HepG2 (cell line): ENCODE results near the gene KNG1. TPM values are rescaled to one million over a fixed set of nuclear protein-coding genes. Genes with fewer than 3 reads are reported as not detected.
A peak's percentile ranks its signal among the peaks of the same experiment; 100 is the strongest.

Experiments
- CHD2 ChIP-seq: IDR thresholded peaks from 2 replicates; pipeline ENCODE4 v1.6.1; 2011; ENCODE audit warnings: low read depth, low read length, improper control_type of control experiment
- CHD4 ChIP-seq: fragments of 200-600 bp; sonication (generic); IDR thresholded peaks from 2 replicates; pipeline ENCODE4 v1.7.0; 2017; ENCODE audit warnings: mild to moderate bottlenecking, low read length, borderline replicate concordance
- CREB3 ChIP-seq: sonication (generic); formaldehyde crosslinking; IDR thresholded peaks from 2 replicates; pipeline ENCODE4 v1.5.0; 2020; ENCODE audit warnings: missing genetic modification reagents
- DBP ChIP-seq: sonication (generic); formaldehyde crosslinking; IDR thresholded peaks from 2 replicates; pipeline ENCODE4 v1.4.0; 2020; ENCODE audit warnings: missing genetic modification reagents; ENCODE audit errors: not compliant biosample characterization
- FOXJ3 ChIP-seq: sonication (generic); formaldehyde crosslinking; IDR thresholded peaks from 2 replicates; pipeline ENCODE4 v1.4.0; 2020; ENCODE audit warnings: missing genetic modification reagents, mild to moderate bottlenecking, borderline replicate concordance
- JARID2 ChIP-seq: sonication (generic); formaldehyde crosslinking; IDR thresholded peaks from 2 replicates; pipeline ENCODE4 v1.8.1; 2023; ENCODE audit warnings: missing genetic modification reagents, inconsistent platforms; ENCODE audit not compliant: insufficient replicate concordance
- KLF11 ChIP-seq: IDR thresholded peaks from 2 replicates; pipeline ENCODE4 v1.6.1; 2016; ENCODE audit warnings: missing compliant biosample characterization
- NCOA5 ChIP-seq: sonication (generic); formaldehyde crosslinking; IDR thresholded peaks from 2 replicates; pipeline ENCODE4 v1.4.0; 2020; ENCODE audit warnings: missing genetic modification reagents
- NFE2L2 ChIP-seq: fragments of 150-350 bp; IDR thresholded peaks from 2 replicates; pipeline ENCODE4 v1.6.1; 2014; ENCODE audit warnings: low read length
- RBM39 ChIP-seq: fragments of 200-400 bp; formaldehyde crosslinking; IDR thresholded peaks from one replicate; pipeline ENCODE4 v1.6.1; 2018; ENCODE audit warnings: antibody characterized with exemption, mild to moderate bottlenecking, low read depth, low read length; ENCODE audit not compliant: poor library complexity, severe bottlenecking
- ZNF749 ChIP-seq: sonication (generic); formaldehyde crosslinking; IDR thresholded peaks from 2 replicates; pipeline ENCODE4 v1.8.0; 2022; ENCODE audit warnings: mild to moderate bottlenecking, missing genetic modification reagents, moderate library complexity, borderline replicate concordance
- polyA plus RNA-seq, 8 experiments: library from polyadenylated mRNA; depleted of rRNA in 3 of 8; stranded (reverse) in 7 of 8; unstranded in 1 of 8; fragments of >200 nt; fragmentation: Illumina TruSeq in 4 of 8; extraction: Trizol in 4 of 8; gene quantifications; 2 replicates each; pipeline versions ENCODE4 v1.2.1 to v1.2.3, GENCODE V29; 2011 to 2016; ENCODE audit warnings: low read depth in 4 of 8, missing spikeins in 1 of 8, mixed read lengths in 1 of 8; ENCODE audit not compliant: insufficient read depth in 1 of 8
- total RNA-seq, 5 experiments: library from RNA; depleted of rRNA; stranded (reverse); fragments of >200 nt; fragmentation: Illumina TruSeq; extraction: Trizol; gene quantifications; 2 replicates each; pipeline ENCODE4 v1.2.3, GENCODE V29; 2016; ENCODE audit warnings: low read depth in 1 of 5
- TF ChIP-seq, protein P1 (sequence below): sonication (generic); formaldehyde crosslinking; IDR thresholded peaks from 2 replicates; pipeline ENCODE4 v1.5.0; 2020; ENCODE audit warnings: mild to moderate bottlenecking, missing genetic modification reagents
- TF ChIP-seq, protein P2 (sequence below), 2 experiments: IDR thresholded peaks; 2 replicates each; pipeline ENCODE4 v1.6.1; 2011 to 2012; ENCODE audit warnings: low read length in 2 of 2, borderline replicate concordance in 1 of 2, low read depth in 1 of 2, mild to moderate bottlenecking in 1 of 2, moderate library complexity in 1 of 2
- TF ChIP-seq, protein P3 (sequence below): IDR thresholded peaks from 2 replicates; pipeline ENCODE4 v1.4.0; 2020; ENCODE audit warnings: mild to moderate bottlenecking, missing genetic modification reagents

The KNG1 gene
- total and polyA plus RNA-seq, 2 of the 13 experiments (the other 11 are each of a cell fraction or from before 2014, with no cell fraction given), result 6.5 to 7.0 TPM

DNA sequence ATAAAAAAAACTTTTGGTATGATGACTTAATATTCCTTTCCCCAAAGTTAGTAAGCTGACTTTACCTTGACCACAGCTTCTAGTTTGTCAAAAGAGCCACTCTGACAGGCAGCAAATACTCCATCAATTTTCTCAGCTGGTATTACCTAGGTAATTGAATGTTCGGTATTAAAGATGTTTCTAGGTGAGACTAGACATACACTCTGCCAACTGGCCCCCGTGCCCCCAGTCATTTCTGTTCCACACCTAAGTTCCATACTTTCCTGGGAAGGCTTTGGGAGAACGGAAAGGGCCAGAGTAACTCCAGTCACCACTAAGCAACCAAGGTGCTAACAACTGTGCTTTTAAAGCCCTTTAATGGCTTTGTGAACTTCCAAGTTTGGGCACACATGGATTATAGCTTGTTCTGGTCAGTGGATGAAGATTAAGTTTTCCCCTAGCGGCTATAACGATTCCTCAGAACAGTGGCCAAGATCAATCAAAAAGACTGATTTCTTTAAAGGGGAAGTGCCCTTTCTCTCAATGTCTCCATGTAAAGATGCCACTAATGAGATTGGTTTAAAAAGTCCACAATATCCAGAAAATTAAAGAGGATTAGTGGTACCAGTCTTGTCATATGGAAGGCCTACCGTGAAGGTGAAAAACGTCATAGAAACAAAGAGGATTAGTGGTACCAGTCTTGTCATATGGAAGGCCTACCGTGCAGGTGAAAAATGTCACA, 73.3 kb downstream of the KNG1 start (continued):
- TF ChIP-seq, protein P1, sequence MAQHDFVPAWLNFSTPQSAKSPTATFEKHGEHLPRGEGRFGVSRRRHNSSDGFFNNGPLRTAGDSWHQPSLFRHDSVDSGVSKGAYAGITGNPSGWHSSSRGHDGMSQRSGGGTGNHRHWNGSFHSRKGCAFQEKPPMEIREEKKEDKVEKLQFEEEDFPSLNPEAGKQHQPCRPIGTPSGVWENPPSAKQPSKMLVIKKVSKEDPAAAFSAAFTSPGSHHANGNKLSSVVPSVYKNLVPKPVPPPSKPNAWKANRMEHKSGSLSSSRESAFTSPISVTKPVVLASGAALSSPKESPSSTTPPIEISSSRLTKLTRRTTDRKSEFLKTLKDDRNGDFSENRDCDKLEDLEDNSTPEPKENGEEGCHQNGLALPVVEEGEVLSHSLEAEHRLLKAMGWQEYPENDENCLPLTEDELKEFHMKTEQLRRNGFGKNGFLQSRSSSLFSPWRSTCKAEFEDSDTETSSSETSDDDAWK (CRISPR knock-in tag), result no peak
- TF ChIP-seq CHD4, result no peak
- TF ChIP-seq NFE2L2, result no peak
- TF ChIP-seq CHD2, result peak; percentile 49; the same call in 1 of the 2 replicates
- TF ChIP-seq ZNF749 (CRISPR knock-in tag), result no peak
- no peak for TF ChIP-seq KLF11 (CRISPR knock-in tag)
- TF ChIP-seq, protein P2, sequence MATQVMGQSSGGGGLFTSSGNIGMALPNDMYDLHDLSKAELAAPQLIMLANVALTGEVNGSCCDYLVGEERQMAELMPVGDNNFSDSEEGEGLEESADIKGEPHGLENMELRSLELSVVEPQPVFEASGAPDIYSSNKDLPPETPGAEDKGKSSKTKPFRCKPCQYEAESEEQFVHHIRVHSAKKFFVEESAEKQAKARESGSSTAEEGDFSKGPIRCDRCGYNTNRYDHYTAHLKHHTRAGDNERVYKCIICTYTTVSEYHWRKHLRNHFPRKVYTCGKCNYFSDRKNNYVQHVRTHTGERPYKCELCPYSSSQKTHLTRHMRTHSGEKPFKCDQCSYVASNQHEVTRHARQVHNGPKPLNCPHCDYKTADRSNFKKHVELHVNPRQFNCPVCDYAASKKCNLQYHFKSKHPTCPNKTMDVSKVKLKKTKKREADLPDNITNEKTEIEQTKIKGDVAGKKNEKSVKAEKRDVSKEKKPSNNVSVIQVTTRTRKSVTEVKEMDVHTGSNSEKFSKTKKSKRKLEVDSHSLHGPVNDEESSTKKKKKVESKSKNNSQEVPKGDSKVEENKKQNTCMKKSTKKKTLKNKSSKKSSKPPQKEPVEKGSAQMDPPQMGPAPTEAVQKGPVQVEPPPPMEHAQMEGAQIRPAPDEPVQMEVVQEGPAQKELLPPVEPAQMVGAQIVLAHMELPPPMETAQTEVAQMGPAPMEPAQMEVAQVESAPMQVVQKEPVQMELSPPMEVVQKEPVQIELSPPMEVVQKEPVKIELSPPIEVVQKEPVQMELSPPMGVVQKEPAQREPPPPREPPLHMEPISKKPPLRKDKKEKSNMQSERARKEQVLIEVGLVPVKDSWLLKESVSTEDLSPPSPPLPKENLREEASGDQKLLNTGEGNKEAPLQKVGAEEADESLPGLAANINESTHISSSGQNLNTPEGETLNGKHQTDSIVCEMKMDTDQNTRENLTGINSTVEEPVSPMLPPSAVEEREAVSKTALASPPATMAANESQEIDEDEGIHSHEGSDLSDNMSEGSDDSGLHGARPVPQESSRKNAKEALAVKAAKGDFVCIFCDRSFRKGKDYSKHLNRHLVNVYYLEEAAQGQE (IDR thresholded peaks at IDR 0.05; ENCODE audit: borderline replicate concordance in 1 of 2, low read depth in 1 of 2, low read length in 2 of 2), result no peak
- no peak for TF ChIP-seq RBM39
- peak; percentile 23 for TF ChIP-seq DBP (CRISPR knock-in tag)
- TF ChIP-seq JARID2 (CRISPR knock-in tag), result no peak
- TF ChIP-seq FOXJ3 (CRISPR knock-in tag), result 0 out of 2 replicates have a peak, but pooled peaks have one; percentile 29
- TF ChIP-seq NCOA5 (CRISPR knock-in tag), result 0 out of 2 replicates have a peak, but pooled peaks have one; percentile 55
- TF ChIP-seq CREB3 (CRISPR knock-in tag), result no peak
- TF ChIP-seq, protein P3, sequence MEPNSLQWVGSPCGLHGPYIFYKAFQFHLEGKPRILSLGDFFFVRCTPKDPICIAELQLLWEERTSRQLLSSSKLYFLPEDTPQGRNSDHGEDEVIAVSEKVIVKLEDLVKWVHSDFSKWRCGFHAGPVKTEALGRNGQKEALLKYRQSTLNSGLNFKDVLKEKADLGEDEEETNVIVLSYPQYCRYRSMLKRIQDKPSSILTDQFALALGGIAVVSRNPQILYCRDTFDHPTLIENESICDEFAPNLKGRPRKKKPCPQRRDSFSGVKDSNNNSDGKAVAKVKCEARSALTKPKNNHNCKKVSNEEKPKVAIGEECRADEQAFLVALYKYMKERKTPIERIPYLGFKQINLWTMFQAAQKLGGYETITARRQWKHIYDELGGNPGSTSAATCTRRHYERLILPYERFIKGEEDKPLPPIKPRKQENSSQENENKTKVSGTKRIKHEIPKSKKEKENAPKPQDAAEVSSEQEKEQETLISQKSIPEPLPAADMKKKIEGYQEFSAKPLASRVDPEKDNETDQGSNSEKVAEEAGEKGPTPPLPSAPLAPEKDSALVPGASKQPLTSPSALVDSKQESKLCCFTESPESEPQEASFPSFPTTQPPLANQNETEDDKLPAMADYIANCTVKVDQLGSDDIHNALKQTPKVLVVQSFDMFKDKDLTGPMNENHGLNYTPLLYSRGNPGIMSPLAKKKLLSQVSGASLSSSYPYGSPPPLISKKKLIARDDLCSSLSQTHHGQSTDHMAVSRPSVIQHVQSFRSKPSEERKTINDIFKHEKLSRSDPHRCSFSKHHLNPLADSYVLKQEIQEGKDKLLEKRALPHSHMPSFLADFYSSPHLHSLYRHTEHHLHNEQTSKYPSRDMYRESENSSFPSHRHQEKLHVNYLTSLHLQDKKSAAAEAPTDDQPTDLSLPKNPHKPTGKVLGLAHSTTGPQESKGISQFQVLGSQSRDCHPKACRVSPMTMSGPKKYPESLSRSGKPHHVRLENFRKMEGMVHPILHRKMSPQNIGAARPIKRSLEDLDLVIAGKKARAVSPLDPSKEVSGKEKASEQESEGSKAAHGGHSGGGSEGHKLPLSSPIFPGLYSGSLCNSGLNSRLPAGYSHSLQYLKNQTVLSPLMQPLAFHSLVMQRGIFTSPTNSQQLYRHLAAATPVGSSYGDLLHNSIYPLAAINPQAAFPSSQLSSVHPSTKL (CRISPR knock-in tag), result no peak
